Large intestine (tissue), 3 donors: ENCODE results near the gene SPATA31C2. TPM values are rescaled to one million over a fixed set of nuclear protein-coding genes. Genes with fewer than 3 reads are reported as not detected.
"Not testable (repeated sequence)": the region's sequence is repeated elsewhere in the genome, so short reads cannot be mapped to it uniquely, and the experiment has no call there.

Source experiments
- DNase-seq, 2 donors: peaks; one replicate each; pipeline versions ENCODE4 v3.0.0 to v3.0.0-alpha.2; 2013
- H3K27ac ChIP-seq: one replicate; pipeline ENCODE4 v1.5.1; 2013; ENCODE audit warnings: low read length
- H3K27me3 ChIP-seq: 2 replicates; pipeline ENCODE4 v1.6.1; 2013; ENCODE audit warnings: low read length; ENCODE audit not compliant: control insufficient read depth, insufficient read depth
- H3K36me3 ChIP-seq: 2 replicates; pipeline ENCODE4 v1.6.1; 2013; ENCODE audit warnings: low read length; ENCODE audit not compliant: control insufficient read depth, insufficient read depth
- H3K4me1 ChIP-seq: one replicate; pipeline ENCODE4 v1.6.1; 2013; ENCODE audit warnings: low read length; ENCODE audit not compliant: control insufficient read depth, insufficient read depth
- H3K4me3 ChIP-seq: one replicate; pipeline ENCODE4 v1.5.1; 2013; ENCODE audit warnings: low read length
- H3K9me3 ChIP-seq: one replicate; pipeline ENCODE4 v1.6.1; 2013; ENCODE audit warnings: mild to moderate bottlenecking, low read depth, low read length, moderate library complexity; ENCODE audit not compliant: control insufficient read depth
- WGBS: methylation state at CpG from one replicate; pipeline ENCODE4 v1.1.5; 2013; ENCODE audit warnings: low lambda C conversion rate; ENCODE audit not compliant: insufficient coverage; 5-methylcytosine and 5-hydroxymethylcytosine counted together
- polyA plus RNA-seq: library from polyadenylated mRNA; unstranded; fragments of 120-200 nt; gene quantifications from one replicate; pipeline ENCODE4 v1.2.1, GENCODE V29; 2013

The SPATA31C2 gene
- polyA plus RNA-seq, 1 donor = 0.07 TPM

DNA sequence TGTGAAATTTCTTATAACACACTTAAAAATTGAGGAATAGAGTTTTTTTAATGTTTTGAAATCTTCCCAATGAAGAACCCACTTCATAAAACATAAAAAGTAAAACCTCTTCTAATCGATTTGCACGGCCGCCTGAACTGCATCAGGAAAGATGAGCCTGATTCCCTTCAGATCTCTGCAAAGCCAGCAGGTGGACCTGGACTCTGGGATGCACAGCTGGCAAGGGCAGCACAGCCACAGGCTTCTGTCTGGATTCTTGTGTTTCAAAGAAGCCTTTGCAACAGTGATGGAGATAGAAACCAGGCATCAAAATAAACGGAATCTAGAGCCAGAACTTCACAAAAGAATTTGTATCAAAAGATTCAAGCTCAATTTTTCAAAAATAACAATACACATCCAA, 36.0 kb upstream of the SPATA31C2 start:
- no CpG with 5 or more reads among the region's 4 CpGs for WGBS
- Histone ChIP-seq H3K4me3 (no peak overlapping the region), H3K27ac (no peak overlapping the region), H3K4me1 (no peaks in the 10 kb centered on the region), H3K36me3 (no peaks in the 10 kb centered on the region), H3K9me3 (no peaks in the 10 kb centered on the region), H3K27me3 (no peaks in the 10 kb centered on the region)
- peak in 1 of 2 donors; percentile 17 for DNase-seq

DNA sequence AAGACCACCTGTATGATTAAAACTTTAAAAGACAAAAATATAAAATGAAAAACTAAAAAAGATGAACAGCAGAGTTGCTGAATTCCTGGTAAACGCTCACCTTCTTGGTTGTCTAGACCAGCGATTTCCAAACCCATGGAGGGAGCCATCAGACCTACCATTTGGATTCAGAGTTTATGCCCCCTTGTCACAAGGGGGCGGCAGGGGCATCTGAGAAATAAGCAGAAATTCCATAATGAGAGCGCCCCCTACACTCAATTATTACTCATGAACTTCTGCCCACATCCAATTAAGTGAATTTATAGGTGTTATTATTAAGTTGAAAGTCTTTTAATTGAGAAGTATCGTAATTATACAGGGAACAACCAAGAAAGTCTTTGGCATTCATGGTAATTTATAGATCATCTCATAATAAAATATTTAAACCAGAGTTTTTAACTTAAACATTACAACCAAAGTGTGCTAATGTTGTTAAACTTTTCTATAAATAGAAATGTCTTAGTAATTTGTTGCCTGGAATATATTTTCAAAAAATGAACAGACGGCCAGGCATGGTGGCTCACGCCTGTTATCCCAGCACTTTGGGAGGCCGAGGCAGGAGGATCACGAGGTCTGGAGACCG, 35.2 kb upstream of the SPATA31C2 start:
- 74% methylated on average over 3 of the region's 10 CpGs for WGBS
- no peaks in the 10 kb centered on the region for H3K27me3 ChIP-seq
- H3K9me3 ChIP-seq = no peaks in the 10 kb centered on the region
- H3K4me3 ChIP-seq = no peak overlapping the region
- no peak overlapping the region for H3K27ac ChIP-seq
- peak; percentile 66 to 67 for DNase-seq
- H3K4me1 ChIP-seq = no peaks in the 10 kb centered on the region
- no peaks in the 10 kb centered on the region for H3K36me3 ChIP-seq

DNA sequence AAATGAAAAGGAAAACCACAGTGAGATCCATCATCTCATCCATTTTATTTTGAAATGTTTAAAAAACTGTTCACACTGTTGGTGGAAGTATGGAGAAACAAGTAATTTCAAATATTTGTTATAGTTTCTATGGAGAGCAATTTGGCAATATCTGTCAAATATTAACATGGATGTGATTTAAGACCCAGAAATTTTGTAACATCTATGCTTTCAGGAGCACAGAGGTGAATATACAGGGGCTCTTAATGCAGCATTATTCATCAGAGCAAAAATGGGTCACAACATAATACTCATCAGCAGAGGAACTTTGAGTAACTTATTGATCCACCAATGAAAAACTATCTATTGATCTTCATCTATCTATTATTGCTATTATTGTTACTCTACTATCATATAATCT, 31.4 kb upstream of the SPATA31C2 start:
- Histone ChIP-seq H3K27me3 (no peaks in the 10 kb centered on the region), H3K4me3 (no peak overlapping the region), H3K36me3 (no peaks in the 10 kb centered on the region), H3K4me1 (no peaks in the 10 kb centered on the region), H3K27ac (no peak overlapping the region), H3K9me3 (no peaks in the 10 kb centered on the region)
- no peak for DNase-seq

DNA sequence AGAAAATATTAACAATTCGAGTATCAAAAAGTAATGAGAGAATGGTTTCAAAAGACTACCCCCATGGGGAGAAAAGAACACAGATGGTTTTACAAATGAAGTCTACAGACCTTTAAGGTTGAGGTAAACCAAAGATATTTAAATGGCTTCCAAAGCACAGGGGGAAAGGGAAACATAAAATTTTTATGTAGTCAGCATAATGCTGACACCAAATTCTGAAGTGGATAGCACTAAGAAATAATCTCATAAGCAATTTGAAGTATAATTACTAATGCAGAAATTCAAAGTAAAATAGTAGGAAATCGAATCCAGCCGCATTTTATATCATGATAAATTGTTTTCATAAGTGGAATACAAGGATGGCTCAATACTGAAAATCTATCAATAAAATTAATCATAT, 30.3 kb upstream of the SPATA31C2 start:
- Histone ChIP-seq H3K9me3 (no peaks in the 10 kb centered on the region), H3K4me1 (no peaks in the 10 kb centered on the region), H3K36me3 (no peaks in the 10 kb centered on the region), H3K27me3 (no peaks in the 10 kb centered on the region), H3K27ac (no peak overlapping the region), H3K4me3 (no peak overlapping the region)
- 94% methylated on average over 2 of the region's 3 CpGs for WGBS
- no peak for DNase-seq

DNA sequence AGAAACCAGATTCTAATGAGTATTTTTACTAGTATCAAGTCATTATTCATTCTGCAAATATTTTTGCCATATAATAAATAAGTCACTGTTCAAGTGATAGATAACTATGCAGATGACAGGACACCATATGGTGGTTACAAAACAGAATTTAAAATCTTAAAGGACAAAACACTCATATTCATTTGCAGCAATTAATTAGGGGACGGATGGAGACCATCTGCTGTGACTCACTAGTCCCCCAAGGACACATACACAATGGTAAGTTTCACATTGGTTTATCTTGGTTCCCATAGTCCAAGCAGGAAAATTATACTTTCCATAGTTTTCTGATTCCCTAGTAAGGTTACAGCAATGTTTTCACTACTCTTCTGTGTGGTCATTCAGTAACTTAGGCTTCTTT, 28.4 kb upstream of the SPATA31C2 start:
- no peak for DNase-seq
- no CpG with 5 or more reads among the region's 1 CpG for WGBS
- Histone ChIP-seq H3K27ac (no peak overlapping the region), H3K4me1 (no peaks in the 10 kb centered on the region), H3K36me3 (no peaks in the 10 kb centered on the region), H3K27me3 (no peaks in the 10 kb centered on the region), H3K4me3 (no peak overlapping the region), H3K9me3 (no peaks in the 10 kb centered on the region)

DNA sequence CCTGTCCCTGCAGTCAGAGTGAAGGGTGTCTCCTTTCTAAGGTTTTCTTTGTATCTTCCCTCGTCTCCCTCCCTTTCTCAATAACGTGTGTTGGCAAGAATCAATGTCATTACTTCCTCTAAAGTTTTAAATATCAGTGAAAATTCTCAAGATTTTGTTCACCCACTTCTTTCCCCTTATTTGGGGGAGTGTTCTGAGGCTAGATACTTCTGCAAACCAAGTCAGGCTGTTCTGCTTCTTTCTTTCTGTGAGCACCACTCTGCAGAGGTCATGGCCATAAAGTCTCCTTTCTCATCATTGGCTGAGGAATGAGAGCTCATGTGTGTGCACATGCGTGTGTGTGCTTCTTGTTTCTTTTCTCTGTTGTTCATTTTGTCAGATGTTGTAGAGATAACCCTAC, 26.6 kb upstream of the SPATA31C2 start:
- 100% methylated on average over 2 of the region's 3 CpGs for WGBS
- Histone ChIP-seq H3K4me3 (no peak overlapping the region), H3K4me1 (no peaks in the 10 kb centered on the region), H3K36me3 (no peaks in the 10 kb centered on the region), H3K27ac (no peak overlapping the region), H3K27me3 (no peaks in the 10 kb centered on the region), H3K9me3 (no peaks in the 10 kb centered on the region)
- no peak for DNase-seq

DNA sequence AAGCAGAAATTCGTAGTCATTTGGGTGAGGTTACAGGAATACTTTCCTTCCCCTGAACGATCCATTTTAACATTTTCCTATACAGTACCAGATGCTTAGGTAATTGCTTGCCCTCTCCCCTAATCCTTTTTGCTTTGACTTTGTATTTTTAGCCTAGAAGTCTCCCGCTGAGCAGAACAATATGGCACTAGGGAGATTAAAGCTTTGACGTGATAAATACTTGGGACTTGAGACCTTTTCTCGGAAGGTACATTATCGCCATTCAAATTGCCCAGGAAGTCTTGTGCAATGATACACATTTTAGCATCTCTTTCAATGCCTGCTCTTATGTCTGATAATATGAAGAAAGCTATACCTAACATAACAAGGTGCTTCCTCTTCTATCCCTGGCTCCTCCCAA, 22.9 kb upstream of the SPATA31C2 start:
- Histone ChIP-seq H3K27ac (no peak overlapping the region), H3K36me3 (no peaks in the 10 kb centered on the region), H3K27me3 (no peaks in the 10 kb centered on the region), H3K4me1 (no peaks in the 10 kb centered on the region), H3K4me3 (no peak overlapping the region), H3K9me3 (no peaks in the 10 kb centered on the region)
- DNase-seq = no peak
- 100% methylated on average over 1 of the region's 6 CpGs for WGBS

DNA sequence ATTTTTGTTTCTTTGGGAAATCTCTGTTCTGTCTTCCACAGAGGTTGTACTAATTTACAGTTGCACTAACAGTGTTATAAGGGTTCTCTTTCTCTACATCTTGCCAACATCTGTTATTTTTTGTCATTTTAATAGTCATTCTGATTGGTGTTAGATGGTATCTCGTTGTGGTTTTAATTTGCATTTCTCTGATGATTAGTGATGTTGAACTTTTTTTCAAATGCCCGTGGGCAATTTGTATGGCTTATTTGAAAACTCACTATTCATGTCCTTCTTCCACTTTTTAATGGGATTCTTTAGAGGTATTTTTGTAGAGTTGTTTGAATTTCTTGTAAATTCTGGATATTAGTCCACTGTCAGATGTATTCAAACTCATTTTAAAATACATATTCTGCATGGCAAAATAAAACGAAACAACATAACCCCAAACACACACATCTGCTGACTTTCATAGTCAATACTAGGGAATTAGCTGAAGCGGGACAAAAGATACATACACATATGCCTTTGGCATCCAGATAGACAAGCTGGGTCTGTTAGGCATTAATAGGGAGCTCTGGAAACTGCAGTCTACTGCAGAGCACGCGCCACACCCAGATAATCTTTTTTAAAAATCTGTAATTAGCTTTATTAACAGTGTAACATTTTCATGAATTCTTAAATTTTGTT, 5.8 kb upstream of the SPATA31C2 start:
- no peak for DNase-seq
- Histone ChIP-seq H3K4me3 (no peak overlapping the region), H3K27me3 (no peaks in the 10 kb centered on the region), H3K9me3 (no peaks in the 10 kb centered on the region), H3K36me3 (no peaks in the 10 kb centered on the region), H3K27ac (no peak overlapping the region), H3K4me1 (no peaks in the 10 kb centered on the region)
- WGBS = 92% methylated on average over 2 of the region's 6 CpGs

DNA sequence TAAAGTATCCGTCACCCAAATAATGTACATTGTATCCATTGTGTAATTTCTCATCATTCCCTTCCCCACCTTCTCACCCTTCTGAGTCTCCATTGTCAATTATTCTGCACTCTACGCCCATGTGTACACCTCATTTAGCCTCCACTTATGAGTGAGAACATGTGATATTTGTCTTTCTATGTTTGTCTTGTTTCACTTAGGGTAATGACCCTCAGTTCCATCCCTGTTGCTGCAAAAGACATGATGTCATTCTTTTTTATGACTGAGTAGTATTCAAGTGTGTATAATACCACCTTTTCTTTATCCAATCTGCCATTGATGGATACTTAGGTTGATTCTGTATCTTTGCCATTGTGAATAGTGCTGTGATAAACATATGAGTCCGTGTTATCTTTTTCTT, 4.9 kb upstream of the SPATA31C2 start:
- DNase-seq = no peak
- Histone ChIP-seq H3K4me3 (no peak overlapping the region), H3K27ac (no peak overlapping the region), H3K36me3 (no peaks in the 10 kb centered on the region), H3K9me3 (no peaks in the 10 kb centered on the region), H3K27me3 (no peaks in the 10 kb centered on the region), H3K4me1 (no peaks in the 10 kb centered on the region)
- no CpG with 5 or more reads among the region's 3 CpGs for WGBS

DNA sequence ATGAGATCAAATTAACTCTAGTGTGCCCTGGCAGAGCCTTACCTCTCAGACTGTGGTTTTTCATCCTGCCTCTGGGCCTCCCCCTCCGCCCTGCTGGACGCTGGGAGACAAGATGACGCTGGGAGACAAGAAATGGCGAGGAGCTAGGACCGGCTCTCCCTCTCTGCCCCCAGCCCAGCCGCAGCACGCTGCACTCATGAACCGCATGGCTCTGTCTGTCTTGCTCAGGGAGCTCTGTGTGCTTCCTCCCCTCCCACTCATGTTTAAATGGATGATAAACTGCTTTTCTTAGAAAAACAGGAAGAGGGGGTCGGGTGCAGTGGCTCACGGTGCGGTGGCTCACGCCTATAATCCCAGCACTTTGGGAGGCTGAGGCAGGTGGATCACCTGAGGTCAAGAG, 4.7 kb downstream of the SPATA31C2 start:
- no CpG with 5 or more reads among the region's 12 CpGs for WGBS
- not testable (repeated sequence) for H3K27ac ChIP-seq, H3K4me3 ChIP-seq, H3K27me3 ChIP-seq, H3K9me3 ChIP-seq, DNase-seq, H3K4me1 ChIP-seq, H3K36me3 ChIP-seq

DNA sequence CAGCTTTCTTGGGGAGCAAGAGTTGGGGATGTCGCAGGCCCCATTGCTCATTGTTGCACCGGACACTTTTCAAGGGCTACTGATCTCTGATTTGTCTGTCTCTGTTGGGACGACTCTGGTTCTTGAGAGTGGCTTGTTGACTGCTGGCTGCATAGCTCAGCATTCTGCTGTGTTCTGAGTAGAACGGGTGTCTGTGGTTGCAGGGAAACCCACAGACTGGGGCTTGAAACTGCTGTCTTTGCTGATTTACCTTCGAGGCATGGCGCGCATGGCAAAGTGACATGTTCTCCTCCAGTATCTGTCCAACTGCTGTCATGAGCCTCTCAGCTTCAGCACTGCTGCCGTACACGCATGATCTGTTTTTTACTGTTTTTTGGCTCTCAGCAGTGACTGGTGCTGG, 8.7 kb downstream of the SPATA31C2 start:
- WGBS = no CpG with 5 or more reads among the region's 9 CpGs
- H3K36me3 ChIP-seq, H3K4me1 ChIP-seq, H3K9me3 ChIP-seq, DNase-seq, H3K27ac ChIP-seq, H3K4me3 ChIP-seq, H3K27me3 ChIP-seq: not testable (repeated sequence)
